Neural cell (in vitro differentiated cells): ENCODE data around the gene PRSS2. TPM values are rescaled to one million over a fixed set of nuclear protein-coding genes. Genes with fewer than 3 reads are reported as not detected.

Experiments used
- H2AFZ ChIP-seq: fragments of 200-600, 300-800 bp; sonication (generic), shearing (Covaris generic); 2 replicates; pipeline ENCODE4 v1.6.0; 2014; ENCODE audit warnings: low read depth, mild to moderate bottlenecking, antibody characterized with exemption, low read length, moderate library complexity
- H3F3A ChIP-seq: fragments of 200-600 bp; shearing (Covaris generic); 2 replicates; pipeline ENCODE4 v1.6.1; 2016; ENCODE audit warnings: mild to moderate bottlenecking, moderate library complexity, mixed read lengths, antibody characterized with exemption, low read length; ENCODE audit not compliant: insufficient read depth, poor library complexity, severe bottlenecking
- H3K27ac ChIP-seq: fragments of 200-600, 300-800 bp; sonication (generic), shearing (Covaris generic); 2 replicates; pipeline ENCODE4 v1.5.1; 2014; ENCODE audit warnings: mild to moderate bottlenecking, low read length, moderate library complexity
- H3K27me3 ChIP-seq: fragments of 300-800, 200-600 bp; sonication (generic), shearing (Covaris generic); 2 replicates; pipeline ENCODE4 v1.6.0; 2014; ENCODE audit warnings: mild to moderate bottlenecking, low read depth, low read length, moderate library complexity; ENCODE audit not compliant: insufficient read depth
- H3K36me3 ChIP-seq: fragments of 300-800, 200-600 bp; sonication (generic), shearing (Covaris generic); 2 replicates; pipeline ENCODE4 v1.5.1; 2014; ENCODE audit warnings: mild to moderate bottlenecking, antibody characterized with exemption, low read length, moderate library complexity; ENCODE audit not compliant: insufficient read depth
- H3K4me2 ChIP-seq: fragments of 300-800, 200-600 bp; sonication (generic), shearing (Covaris generic); 2 replicates; pipeline ENCODE4 v1.6.0; 2014; ENCODE audit warnings: mild to moderate bottlenecking, low read length
- H3K4me3 ChIP-seq: fragments of 300-800, 200-600 bp; sonication (generic), shearing (Covaris generic); 2 replicates; pipeline ENCODE4 v1.5.1; 2014; ENCODE audit warnings: mild to moderate bottlenecking, low read length, moderate library complexity
- H3K79me2 ChIP-seq: fragments of 200-600 bp; shearing (Covaris generic); replicated peaks from 2 replicates; pipeline ENCODE4 v1.6.0; 2014; ENCODE audit warnings: mild to moderate bottlenecking, low read length, moderate library complexity; ENCODE audit not compliant: insufficient read depth
- H3K9ac ChIP-seq: fragments of 300-800, 200-600 bp; sonication (generic), shearing (Covaris generic); 2 replicates; pipeline ENCODE4 v1.6.1; 2016; ENCODE audit warnings: mild to moderate bottlenecking, low read length, mixed read lengths
- H3K9me2 ChIP-seq: fragments of 200-600 bp; shearing (Covaris generic); 2 replicates; pipeline ENCODE4 v1.6.1; 2016; ENCODE audit warnings: mild to moderate bottlenecking, low read length, mixed read lengths; ENCODE audit not compliant: insufficient read depth
- H3K9me3 ChIP-seq: fragments of 200-600, 300-800 bp; sonication (generic), shearing (Covaris generic); 2 replicates; pipeline ENCODE4 v1.6.1; 2016; ENCODE audit warnings: mild to moderate bottlenecking, mixed run types, low read length, moderate library complexity, mixed read lengths
- H4K20me1 ChIP-seq: fragments of 200-600 bp; shearing (Covaris generic); 2 replicates; pipeline ENCODE4 v1.6.1; 2016; ENCODE audit warnings: mild to moderate bottlenecking, mixed run types; ENCODE audit not compliant: insufficient read depth
- EP300 ChIP-seq: fragments of 450-650 bp; conservative IDR thresholded peaks from 2 replicates; pipeline ENCODE4 v1.6.1; 2014; ENCODE audit warnings: antibody characterized with exemption, mild to moderate bottlenecking, moderate library complexity; ENCODE audit not compliant: poor library complexity, severe bottlenecking
- EZH2 ChIP-seq: fragments of 200-600, 300-800 bp; shearing (Covaris generic), sonication (generic); IDR thresholded peaks from 2 replicates; pipeline ENCODE4 v1.6.1; 2014; ENCODE audit warnings: antibody characterized with exemption, low read length, borderline replicate concordance, mild to moderate bottlenecking; ENCODE audit not compliant: insufficient read depth, poor library complexity, severe bottlenecking
- MXI1 ChIP-seq: fragments of 450-650 bp; conservative IDR thresholded peaks from 2 replicates; pipeline ENCODE4 v1.6.1; 2014; ENCODE audit warnings: antibody characterized with exemption, mild to moderate bottlenecking; ENCODE audit not compliant: poor library complexity, severe bottlenecking
- POLR2AphosphoS5 ChIP-seq: IDR thresholded peaks from 2 replicates; pipeline ENCODE4 v1.6.1; 2012
- RAD21 ChIP-seq: fragments of 450-650 bp; conservative IDR thresholded peaks from 2 replicates; pipeline ENCODE4 v1.6.1; 2014; ENCODE audit warnings: antibody characterized with exemption, mild to moderate bottlenecking, moderate library complexity
- SMC3 ChIP-seq: fragments of 450-650 bp; conservative IDR thresholded peaks from 2 replicates; pipeline ENCODE4 v1.6.1; 2014; ENCODE audit warnings: antibody characterized with exemption, mild to moderate bottlenecking, moderate library complexity; ENCODE audit not compliant: poor library complexity
- TAF1 ChIP-seq: IDR thresholded peaks from 2 replicates; pipeline ENCODE4 v1.6.1; 2012; ENCODE audit warnings: low read depth
- polyA plus RNA-seq: library from polyadenylated mRNA; depleted of rRNA; stranded (reverse); fragments of >200 nt; gene quantifications from 2 replicates; pipeline ENCODE4 v1.2.3, GENCODE V29; 2014
- TF ChIP-seq, protein P1 (sequence below): IDR thresholded peaks from 2 replicates; pipeline ENCODE4 v1.6.1; 2012; ENCODE audit warnings: borderline replicate concordance
- TF ChIP-seq, protein P2 (sequence below): fragments of 450-650 bp; IDR thresholded peaks from 2 replicates; pipeline ENCODE4 v1.5.1; 2014; ENCODE audit warnings: antibody characterized with exemption, mild to moderate bottlenecking, moderate library complexity; ENCODE audit not compliant: poor library complexity, severe bottlenecking

PRSS2 gene
- polyA plus RNA-seq, 1 donor from 2014 or later, result not detected

DNA sequence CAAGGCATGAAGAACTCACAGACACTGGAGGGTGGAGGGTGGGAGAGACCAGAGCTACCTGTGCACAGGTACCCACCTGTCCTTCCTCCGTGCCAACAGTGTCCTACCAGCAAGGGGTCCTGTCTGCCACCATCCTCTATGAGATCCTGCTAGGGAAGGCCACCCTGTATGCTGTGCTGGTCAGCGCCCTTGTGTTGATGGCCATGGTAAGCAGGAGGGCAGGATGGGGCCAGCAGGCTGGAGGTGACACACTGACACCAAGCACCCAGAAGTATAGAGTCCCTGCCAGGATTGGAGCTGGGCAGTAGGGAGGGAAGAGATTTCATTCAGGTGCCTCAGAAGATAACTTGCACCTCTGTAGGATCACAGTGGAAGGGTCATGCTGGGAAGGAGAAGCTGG lies 21.8 kb downstream of the PRSS2 start:
- H3K27me3 ChIP-seq, result peaks cover 29% of the 10 kb centered on the region
- H3K9me3 ChIP-seq, result no peaks in the 10 kb centered on the region
- H3K79me2 ChIP-seq, result no peaks in the 10 kb centered on the region
- H3K27ac ChIP-seq, result no peak overlapping the region
- no peak overlapping the region for H3K9ac ChIP-seq
- H3K4me3 ChIP-seq, result no peak overlapping the region
- TF ChIP-seq MXI1, result no peak
- TF ChIP-seq POLR2AphosphoS5, result no peak
- TF ChIP-seq EP300, result no peak
- TF ChIP-seq, protein P1, sequence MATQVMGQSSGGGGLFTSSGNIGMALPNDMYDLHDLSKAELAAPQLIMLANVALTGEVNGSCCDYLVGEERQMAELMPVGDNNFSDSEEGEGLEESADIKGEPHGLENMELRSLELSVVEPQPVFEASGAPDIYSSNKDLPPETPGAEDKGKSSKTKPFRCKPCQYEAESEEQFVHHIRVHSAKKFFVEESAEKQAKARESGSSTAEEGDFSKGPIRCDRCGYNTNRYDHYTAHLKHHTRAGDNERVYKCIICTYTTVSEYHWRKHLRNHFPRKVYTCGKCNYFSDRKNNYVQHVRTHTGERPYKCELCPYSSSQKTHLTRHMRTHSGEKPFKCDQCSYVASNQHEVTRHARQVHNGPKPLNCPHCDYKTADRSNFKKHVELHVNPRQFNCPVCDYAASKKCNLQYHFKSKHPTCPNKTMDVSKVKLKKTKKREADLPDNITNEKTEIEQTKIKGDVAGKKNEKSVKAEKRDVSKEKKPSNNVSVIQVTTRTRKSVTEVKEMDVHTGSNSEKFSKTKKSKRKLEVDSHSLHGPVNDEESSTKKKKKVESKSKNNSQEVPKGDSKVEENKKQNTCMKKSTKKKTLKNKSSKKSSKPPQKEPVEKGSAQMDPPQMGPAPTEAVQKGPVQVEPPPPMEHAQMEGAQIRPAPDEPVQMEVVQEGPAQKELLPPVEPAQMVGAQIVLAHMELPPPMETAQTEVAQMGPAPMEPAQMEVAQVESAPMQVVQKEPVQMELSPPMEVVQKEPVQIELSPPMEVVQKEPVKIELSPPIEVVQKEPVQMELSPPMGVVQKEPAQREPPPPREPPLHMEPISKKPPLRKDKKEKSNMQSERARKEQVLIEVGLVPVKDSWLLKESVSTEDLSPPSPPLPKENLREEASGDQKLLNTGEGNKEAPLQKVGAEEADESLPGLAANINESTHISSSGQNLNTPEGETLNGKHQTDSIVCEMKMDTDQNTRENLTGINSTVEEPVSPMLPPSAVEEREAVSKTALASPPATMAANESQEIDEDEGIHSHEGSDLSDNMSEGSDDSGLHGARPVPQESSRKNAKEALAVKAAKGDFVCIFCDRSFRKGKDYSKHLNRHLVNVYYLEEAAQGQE, result no peak
- TF ChIP-seq SMC3, result no peak
- no peak for TF ChIP-seq TAF1
- TF ChIP-seq RAD21, result no peak
- TF ChIP-seq, protein P2, sequence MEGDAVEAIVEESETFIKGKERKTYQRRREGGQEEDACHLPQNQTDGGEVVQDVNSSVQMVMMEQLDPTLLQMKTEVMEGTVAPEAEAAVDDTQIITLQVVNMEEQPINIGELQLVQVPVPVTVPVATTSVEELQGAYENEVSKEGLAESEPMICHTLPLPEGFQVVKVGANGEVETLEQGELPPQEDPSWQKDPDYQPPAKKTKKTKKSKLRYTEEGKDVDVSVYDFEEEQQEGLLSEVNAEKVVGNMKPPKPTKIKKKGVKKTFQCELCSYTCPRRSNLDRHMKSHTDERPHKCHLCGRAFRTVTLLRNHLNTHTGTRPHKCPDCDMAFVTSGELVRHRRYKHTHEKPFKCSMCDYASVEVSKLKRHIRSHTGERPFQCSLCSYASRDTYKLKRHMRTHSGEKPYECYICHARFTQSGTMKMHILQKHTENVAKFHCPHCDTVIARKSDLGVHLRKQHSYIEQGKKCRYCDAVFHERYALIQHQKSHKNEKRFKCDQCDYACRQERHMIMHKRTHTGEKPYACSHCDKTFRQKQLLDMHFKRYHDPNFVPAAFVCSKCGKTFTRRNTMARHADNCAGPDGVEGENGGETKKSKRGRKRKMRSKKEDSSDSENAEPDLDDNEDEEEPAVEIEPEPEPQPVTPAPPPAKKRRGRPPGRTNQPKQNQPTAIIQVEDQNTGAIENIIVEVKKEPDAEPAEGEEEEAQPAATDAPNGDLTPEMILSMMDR, result no peak
- no peak for TF ChIP-seq EZH2
- H3K36me3 ChIP-seq, result no peaks in the 10 kb centered on the region
- H3K9me2 ChIP-seq, result no peaks in the 10 kb centered on the region
- H3F3A ChIP-seq, result no peaks in the 10 kb centered on the region
- no peak overlapping the region for H2AFZ ChIP-seq
- no peak overlapping the region for H3K4me2 ChIP-seq
- H4K20me1 ChIP-seq, result no peaks in the 10 kb centered on the region

DNA sequence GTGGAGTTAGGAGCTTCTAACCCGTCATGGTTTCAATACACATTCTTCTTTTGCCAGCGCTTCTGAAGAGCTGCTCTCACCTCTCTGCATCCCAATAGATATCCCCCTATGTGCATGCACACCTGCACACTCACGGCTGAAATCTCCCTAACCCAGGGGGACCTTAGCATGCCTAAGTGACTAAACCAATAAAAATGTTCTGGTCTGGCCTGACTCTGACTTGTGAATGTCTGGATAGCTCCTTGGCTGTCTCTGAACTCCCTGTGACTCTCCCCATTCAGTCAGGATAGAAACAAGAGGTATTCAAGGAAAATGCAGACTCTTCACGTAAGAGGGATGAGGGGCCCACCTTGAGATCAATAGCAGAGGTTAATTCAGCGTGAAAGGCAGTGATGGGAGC lies 22.4 kb downstream of the PRSS2 start:
- Histone ChIP-seq H3K79me2 (no peaks in the 10 kb centered on the region), H3K9ac (no peak overlapping the region), H3K27ac (no peak overlapping the region), H2AFZ (no peak overlapping the region), H3K4me3 (no peak overlapping the region), H4K20me1 (no peaks in the 10 kb centered on the region), H3F3A (no peaks in the 10 kb centered on the region), H3K4me2 (no peak overlapping the region), H3K9me3 (no peaks in the 10 kb centered on the region), H3K9me2 (no peaks in the 10 kb centered on the region), H3K27me3 (peaks cover 34% of the 10 kb centered on the region), H3K36me3 (no peaks in the 10 kb centered on the region)
- TF ChIP-seq, protein P1, result no peak
- TF ChIP-seq, protein P2, result no peak
- no peak for TF ChIP-seq MXI1
- TF ChIP-seq EP300, result no peak
- no peak for TF ChIP-seq RAD21
